Neural crest cell (in vitro differentiated cells): Measurements from ENCODE around the gene AFF4. TPM values are rescaled to one million over a fixed set of nuclear protein-coding genes. Genes with fewer than 3 reads are reported as not detected.
"Not testable (repeated sequence)": the region's sequence is repeated elsewhere in the genome, so short reads cannot be mapped to it uniquely, and the experiment has no call there.

Source experiments
- DNase-seq: peaks from one replicate; pipeline ENCODE4 v3.0.0; 2021; ENCODE audit warnings: low read depth, mixed read lengths, low spot score
- H3K27ac Mint-ChIP-seq: one replicate; pipeline ENCODE4 v1.8.0; 2021; ENCODE audit warnings: mild to moderate bottlenecking, mixed read lengths; ENCODE audit not compliant: unreplicated experiment
- H3K27me3 Mint-ChIP-seq: 2 replicates; pipeline ENCODE4 v1.8.0; 2021; ENCODE audit warnings: low read depth, mild to moderate bottlenecking, mixed read lengths
- H3K36me3 Mint-ChIP-seq: 2 replicates; pipeline ENCODE4 v1.8.0; 2021; ENCODE audit warnings: low read depth, mild to moderate bottlenecking, mixed read lengths
- H3K4me1 Mint-ChIP-seq: 2 replicates; pipeline ENCODE4 v1.8.0; 2021; ENCODE audit warnings: mixed read lengths
- H3K4me3 Mint-ChIP-seq: one replicate; pipeline ENCODE4 v1.8.0; 2021; ENCODE audit warnings: mild to moderate bottlenecking, mixed read lengths
- H3K9me3 Mint-ChIP-seq: 2 replicates; pipeline ENCODE4 v1.8.0; 2021; ENCODE audit warnings: mixed read lengths
- CTCF ChIP-seq: fragments of 200-600 bp; sonication (generic); conservative IDR thresholded peaks from 2 replicates; pipeline ENCODE4 v1.5.0; 2021; ENCODE audit warnings: antibody characterized with exemption, mild to moderate bottlenecking
- total RNA-seq: library from RNA; stranded (reverse); gene quantifications from 2 replicates; pipeline ENCODE4 v1.2.1, GENCODE V29; 2021

The AFF4 gene
- total RNA-seq, 1 donor from 2014 or later = 64.7 TPM

GRCh38 chr5:132976852-132977251 is 13.4 kb upstream of the AFF4 start:
- no peaks in the 10 kb centered on the region for H3K27me3 Mint-ChIP-seq
- DNase-seq = no peak
- peaks cover 9% of the 10 kb centered on the region for H3K36me3 Mint-ChIP-seq
- H3K4me1 Mint-ChIP-seq = no peaks in the 10 kb centered on the region
- H3K4me3 Mint-ChIP-seq = no peak overlapping the region
- H3K9me3 Mint-ChIP-seq = peaks cover 10% of the 10 kb centered on the region
- no peak for TF ChIP-seq CTCF
- H3K27ac Mint-ChIP-seq = no peak overlapping the region

GRCh38 chr5:132972436-132972828 is 9.0 kb upstream of the AFF4 start:
- not testable (repeated sequence) for H3K9me3 Mint-ChIP-seq, H3K27ac Mint-ChIP-seq, H3K4me1 Mint-ChIP-seq, H3K27me3 Mint-ChIP-seq, H3K4me3 Mint-ChIP-seq, DNase-seq, H3K36me3 Mint-ChIP-seq

- Mint-ChIP-seq H3K9me3 (peaks cover under 1% of the 10 kb centered on the region), H3K4me3 (no peak overlapping the region), H3K27me3 (no peaks in the 10 kb centered on the region), H3K27ac (no peak overlapping the region), H3K36me3 (peaks cover 4% of the 10 kb centered on the region), H3K4me1 (no peaks in the 10 kb centered on the region)
- DNase-seq = no peak
- no peak for TF ChIP-seq CTCF
Measured at GRCh38 chr5:132971483-132972435, 8.3 kb upstream of the AFF4 start.

- Mint-ChIP-seq H3K36me3 (peaks cover 5% of the 10 kb centered on the region), H3K9me3 (no peaks in the 10 kb centered on the region), H3K4me1 (peaks cover 26% of the 10 kb centered on the region), H3K27me3 (no peaks in the 10 kb centered on the region), H3K4me3 (peak overlapping the region; percentile 94), H3K27ac (no peak overlapping the region)
- TF ChIP-seq CTCF = no peak
- DNase-seq = no peak
Measured at GRCh38 chr5:132965120-132965519, 1.7 kb upstream of the AFF4 start.

- DNase-seq = peak; percentile 20
- Mint-ChIP-seq H3K4me3 (peak overlapping the region; percentile 94), H3K27ac (peak overlapping the region; percentile 100), H3K27me3 (no peaks in the 10 kb centered on the region), H3K4me1 (peaks cover 35% of the 10 kb centered on the region), H3K36me3 (peaks cover 5% of the 10 kb centered on the region), H3K9me3 (no peaks in the 10 kb centered on the region)
- no peak for TF ChIP-seq CTCF
Measured at GRCh38 chr5:132962429-132963021, 909 bp downstream of the AFF4 start.

GRCh38 chr5:132961887-132962286 is 1.5 kb downstream of the AFF4 start:
- Mint-ChIP-seq H3K9me3 (no peaks in the 10 kb centered on the region), H3K4me1 (peaks cover 35% of the 10 kb centered on the region), H3K36me3 (peaks cover 5% of the 10 kb centered on the region), H3K27me3 (no peaks in the 10 kb centered on the region), H3K27ac (peak overlapping the region; percentile 100), H3K4me3 (peak overlapping the region; percentile 94)
- no peak for DNase-seq
- no peak for TF ChIP-seq CTCF

GRCh38 chr5:132961123-132961815 is 2.2 kb downstream of the AFF4 start:
- Mint-ChIP-seq H3K4me3 (peak overlapping the region; percentile 94), H3K4me1 (peaks cover 35% of the 10 kb centered on the region), H3K27ac (peak overlapping the region; percentile 100)
- not testable (repeated sequence) for DNase-seq, H3K9me3 Mint-ChIP-seq, H3K36me3 Mint-ChIP-seq, H3K27me3 Mint-ChIP-seq

- H3K9me3 Mint-ChIP-seq, DNase-seq, H3K27me3 Mint-ChIP-seq, H3K27ac Mint-ChIP-seq, H3K4me3 Mint-ChIP-seq: not testable (repeated sequence)
- peaks cover 21% of the 10 kb centered on the region for H3K4me1 Mint-ChIP-seq
- peaks cover 23% of the 10 kb centered on the region for H3K36me3 Mint-ChIP-seq
Measured at GRCh38 chr5:132956166-132956799, 7.2 kb downstream of the AFF4 start.
